ENCODE results near the gene DICER1. TPM values are rescaled to one million over a fixed set of nuclear protein-coding genes. Genes with fewer than 3 reads are reported as not detected.
"Not testable (repeated sequence)": the region's sequence is repeated elsewhere in the genome, so short reads cannot be mapped to it uniquely, and the experiment has no call there.

DICER1 gene
- polyA plus RNA-seq, 3 donors, result 48.9 to 70.3 (median 64.8) TPM

DNA sequence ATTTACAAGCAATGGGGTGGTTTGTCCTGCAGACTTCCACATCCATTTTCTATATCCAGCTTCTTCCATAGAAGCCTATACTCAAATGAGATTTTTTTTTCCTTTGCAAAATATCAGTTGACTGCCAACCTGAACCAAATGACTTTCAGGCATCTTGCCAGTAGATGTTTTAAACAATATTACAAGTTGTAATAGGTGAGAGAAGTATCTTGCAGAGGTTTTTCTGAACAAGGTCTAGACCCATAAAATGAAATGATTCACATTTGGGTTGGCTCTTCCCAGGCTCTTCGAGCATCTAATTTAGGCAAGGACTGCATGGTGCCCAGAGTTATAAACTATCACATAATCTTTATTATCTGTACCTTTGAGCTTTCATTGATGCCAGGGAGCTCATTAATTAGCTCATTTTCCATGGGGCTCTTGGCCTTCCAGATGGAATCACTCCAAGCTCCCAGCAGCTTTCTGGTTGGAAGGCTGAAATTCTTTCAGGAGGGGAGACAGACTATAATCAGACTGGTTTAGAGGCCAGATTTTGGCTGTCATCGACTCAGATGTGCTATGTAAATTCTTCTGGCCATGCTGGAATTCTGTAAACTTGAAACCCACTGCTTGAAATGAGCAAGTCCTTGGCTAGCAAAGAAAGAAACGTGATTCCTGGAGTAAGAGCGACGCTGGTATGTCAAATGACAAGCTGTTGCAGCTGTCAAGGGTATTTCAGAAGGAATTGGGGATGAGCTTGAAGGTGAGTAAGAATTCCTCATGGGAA, 32.2 kb upstream of the DICER1 start:
- no peak for DNase-seq

DNA sequence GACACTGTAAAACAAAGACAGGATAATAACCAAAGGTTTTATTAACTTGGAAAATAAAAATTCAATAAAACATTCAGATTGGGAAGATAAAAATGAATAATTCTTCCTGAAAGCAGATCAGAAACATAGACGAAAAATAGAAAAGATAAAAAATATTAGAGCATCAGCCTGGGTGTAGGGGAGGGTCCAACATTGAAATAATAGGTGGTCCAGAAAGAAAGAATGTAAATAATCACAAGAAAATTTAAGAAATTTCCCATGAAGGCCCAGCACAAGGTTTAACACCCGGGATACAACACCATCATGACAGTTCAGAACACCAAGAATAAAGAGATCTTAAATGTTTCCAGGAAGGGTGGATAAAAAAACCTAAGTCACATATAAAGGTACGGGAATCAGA, 31.1 kb upstream of the DICER1 start:
- DNase-seq, result no peak

DNA sequence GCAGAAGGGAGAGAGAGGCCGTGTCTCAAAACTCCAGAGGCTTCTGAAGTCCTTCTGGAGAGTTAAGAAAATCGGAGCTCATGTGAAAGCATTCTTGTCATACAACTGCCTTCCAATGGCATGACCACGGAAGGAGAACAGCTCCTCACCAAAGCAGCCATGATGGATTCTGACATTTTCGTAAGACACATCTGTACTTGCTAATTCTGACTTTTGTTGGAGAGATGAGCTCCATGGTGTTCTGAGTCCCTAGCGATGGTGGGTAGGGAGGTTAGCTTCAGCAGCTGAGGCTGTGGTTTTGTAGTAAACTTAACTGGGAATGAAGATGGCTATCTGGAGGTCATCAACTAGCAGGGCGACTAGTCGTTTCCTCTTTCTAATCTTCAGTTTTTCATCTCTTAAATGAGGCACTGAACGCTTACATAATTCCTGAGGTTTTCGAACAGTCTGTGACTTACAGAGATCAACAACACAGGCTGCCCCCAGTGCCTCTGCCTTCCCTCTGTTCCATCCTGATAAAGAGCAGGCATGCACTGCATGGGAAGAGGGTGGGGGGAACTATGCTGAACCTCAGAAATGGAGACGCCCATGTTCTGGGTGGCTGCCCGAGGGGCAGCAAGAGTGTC, 28.6 kb upstream of the DICER1 start:
- no peak for DNase-seq

DNA sequence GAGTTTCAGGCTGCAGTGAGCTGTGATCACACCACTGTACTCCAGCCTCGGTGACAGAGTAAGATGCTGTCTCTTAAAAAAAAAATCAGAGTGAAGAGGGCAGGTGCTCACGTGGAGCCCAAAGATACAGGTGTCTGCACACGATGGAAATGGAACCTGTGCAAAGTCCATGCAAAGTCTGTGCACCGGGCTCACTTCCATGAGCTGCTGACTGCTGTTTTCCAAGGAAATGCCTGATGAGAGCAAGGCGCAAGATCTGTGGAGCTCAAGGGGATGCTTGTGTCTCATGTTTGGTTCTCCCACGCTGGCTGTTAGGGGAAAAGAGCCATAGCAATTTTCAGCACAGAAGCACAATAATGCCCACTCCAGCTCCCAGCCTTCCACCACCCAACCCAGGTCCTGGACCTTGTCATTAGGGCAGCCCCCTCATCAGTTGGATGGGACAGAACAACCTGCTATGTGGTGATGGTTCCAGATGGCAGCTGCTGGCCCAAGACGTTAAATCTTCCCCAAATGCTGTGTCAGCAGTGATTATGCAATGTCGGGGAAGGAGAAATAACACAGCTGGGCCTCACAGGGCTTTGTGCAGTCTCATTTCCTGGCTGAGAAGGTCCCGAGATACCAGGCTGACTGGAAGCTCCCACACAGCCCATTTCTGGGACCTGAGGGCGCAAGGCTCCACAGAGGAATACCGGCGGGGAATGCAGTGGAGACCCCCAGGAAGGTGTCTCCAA, 27.9 kb upstream of the DICER1 start:
- DNase-seq, result peak; percentile 55

DNA sequence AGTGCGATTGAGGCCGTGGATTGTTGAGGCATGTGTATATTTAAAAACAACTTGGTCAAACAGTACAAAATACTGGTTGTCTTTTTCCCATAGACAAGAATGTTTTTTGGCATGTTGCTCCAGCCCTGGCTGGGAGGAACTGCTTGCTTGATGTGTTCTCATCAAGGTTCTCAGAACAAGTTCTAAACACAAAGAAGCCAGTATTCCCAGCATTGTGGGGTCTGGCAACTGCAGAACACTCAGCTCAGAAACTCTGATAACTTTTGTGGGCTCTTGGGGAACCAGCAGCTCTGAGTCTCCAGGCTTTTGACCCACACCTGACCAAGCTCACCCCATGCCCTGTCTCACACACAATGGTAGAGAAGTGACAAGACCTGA, 27.1 kb upstream of the DICER1 start:
- DNase-seq, result no peak

DNA sequence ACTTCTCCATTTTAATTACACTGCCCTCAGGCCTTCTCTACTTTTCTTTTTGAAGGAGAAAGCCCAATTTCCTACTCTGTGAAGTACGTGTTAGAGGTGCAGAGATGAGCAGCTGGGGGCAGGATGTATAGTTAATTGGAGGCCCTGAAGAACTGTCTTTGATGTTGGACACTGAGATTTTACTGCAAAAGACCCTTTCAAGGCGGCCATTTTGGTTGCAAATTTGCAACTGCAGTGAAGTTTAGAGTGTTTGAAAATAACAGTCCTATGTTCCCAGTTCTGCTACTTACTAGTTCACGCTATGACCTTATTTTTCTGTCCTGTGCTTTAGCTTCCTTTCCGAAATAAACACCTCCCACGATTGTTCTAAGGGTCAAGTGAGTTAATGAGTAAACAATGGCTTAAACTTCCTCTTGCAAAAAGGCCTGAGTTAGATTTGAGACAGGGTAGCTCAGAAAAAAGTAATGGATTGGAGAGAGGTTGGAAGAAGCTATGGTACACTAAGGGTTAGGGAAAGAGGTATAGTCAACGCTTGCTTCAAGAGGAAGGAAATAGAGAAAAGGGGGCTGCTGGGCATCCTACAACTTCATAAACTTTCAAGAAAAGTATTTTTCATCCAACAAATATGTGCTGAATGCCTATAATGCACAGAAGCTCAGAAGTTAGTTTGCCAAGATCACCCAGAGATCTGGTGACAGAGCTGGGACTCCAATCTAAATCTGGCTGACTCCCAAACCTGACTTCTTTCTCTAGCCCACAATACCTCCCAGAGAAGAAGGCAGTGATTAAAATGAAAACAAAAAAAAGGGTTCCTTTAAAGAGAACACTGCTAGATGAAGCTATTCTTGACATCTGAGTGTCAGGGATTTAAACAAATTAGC, 26.4 kb upstream of the DICER1 start:
- no peak for DNase-seq

DNA sequence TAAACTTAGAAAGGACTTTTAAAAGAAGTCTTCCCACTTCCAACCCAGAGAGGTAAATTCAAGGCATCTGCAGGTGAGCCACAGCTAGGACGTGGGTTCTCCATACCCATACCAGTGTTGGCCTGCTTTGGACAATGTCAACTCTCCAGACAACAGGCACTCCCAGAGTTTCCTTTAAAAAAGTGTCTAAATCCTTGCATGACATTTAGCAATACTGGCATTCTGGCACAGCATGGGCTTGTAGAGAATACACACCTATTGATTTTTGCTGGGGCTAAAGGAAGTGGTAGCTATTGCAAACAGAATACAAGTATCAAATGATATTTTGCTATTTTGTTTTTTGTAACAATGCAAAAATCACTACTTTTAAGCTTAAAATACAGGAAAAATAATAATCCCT, 25.8 kb upstream of the DICER1 start:
- DNase-seq, result no peak

DNA sequence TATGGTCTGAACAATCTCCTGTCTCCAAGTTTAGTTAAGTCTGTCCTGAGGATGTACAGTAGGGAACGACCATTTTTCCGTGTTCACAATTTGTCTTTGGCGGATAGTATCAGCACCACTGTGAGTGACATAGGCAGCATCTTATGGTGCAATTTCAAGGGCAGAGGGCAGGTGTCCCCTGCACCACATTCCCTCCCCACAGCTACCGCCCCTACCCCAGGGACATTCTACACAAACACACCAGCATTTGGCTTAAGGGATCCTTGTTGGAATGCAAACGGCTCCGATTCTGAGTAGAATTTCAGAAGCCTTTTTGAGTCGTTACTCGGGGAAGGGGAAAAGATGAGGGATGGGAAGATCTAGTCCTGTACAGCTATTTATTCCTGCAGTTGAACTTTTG, 25.1 kb upstream of the DICER1 start:
- DNase-seq, result no peak

DNA sequence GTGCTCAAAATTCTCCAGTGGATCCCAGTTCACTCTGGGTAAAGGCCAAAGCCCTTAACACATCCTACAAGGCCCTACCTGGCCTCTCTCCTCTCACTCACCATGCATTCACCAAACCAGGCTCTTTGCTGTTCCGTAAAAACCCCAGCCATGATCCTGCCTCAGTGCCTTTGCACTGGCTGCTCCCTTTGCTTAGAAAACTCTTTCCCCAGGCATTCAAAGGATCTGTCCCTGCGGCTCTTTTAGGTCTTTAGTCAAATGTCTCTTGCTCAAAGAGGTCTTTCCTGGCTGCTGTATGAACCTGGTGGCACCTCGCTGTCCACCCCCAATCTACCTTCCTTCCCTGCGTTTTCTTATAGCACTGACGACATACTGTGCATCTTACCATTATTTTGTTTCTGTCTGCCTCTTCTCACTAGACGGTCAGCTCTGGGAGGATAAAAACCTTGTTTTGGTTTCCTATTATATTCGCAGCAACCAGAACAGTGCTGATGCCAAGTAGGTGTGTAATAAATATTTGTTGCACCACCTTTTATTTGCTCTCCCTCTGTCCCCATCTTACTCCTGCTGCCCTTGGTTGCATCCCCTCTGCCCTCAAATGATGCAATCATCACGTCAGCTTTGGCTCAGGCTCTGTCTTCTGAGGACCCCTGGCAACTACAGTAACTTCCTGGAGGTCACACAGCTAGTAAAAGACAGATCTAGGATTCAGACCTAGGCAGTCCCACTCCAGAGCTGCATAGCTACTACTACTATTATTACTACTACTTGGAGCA, 23.8 kb upstream of the DICER1 start:
- DNase-seq, result no peak

DNA sequence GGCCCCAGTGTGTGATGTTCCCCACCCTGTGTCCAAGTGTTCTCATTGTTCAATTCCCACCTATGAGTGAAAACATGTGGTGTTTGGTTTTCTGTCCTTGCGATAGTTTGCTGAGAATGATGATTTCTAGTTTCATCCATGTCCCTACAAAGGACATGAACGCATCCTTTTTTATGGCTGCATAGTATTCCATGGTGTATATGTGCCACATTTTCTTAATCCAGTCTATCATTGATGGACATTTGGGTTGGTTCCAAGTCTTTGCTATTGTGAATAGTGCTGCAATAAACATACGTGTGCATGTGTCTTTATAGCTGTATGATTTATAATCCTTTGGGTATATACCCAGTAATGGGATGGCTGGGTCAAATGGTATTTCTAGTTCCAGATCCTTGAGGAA, 18.3 kb upstream of the DICER1 start:
- not testable (repeated sequence) for DNase-seq

DNA sequence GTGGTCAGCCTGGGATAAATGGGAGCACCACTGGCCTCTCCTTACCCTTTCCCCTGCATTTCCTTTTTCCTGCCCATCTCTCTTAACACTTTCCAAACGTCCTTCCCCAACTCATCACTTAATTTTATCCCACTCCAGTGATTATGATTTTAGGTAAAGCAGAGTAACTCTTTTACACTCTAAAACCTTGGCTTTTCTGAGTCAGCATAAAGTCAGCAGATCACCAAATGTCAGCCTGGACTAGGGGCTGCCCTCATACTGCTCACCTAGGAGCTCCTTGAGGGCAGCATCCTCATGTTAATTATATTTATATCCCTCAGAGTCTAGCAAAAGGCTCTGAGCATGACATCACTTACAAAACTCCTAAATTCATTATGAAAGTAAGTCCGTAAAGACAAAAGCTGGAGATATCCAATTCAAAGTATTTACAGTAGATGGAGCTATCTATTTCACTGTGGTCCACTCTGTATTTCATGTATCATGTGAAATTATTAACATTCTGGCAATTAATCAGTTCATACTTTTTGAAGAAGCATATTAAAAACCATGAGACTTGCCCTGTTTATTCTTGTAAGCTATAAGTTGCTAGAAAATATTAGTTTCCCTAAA, 17.0 kb upstream of the DICER1 start:
- DNase-seq, result no peak

DNA sequence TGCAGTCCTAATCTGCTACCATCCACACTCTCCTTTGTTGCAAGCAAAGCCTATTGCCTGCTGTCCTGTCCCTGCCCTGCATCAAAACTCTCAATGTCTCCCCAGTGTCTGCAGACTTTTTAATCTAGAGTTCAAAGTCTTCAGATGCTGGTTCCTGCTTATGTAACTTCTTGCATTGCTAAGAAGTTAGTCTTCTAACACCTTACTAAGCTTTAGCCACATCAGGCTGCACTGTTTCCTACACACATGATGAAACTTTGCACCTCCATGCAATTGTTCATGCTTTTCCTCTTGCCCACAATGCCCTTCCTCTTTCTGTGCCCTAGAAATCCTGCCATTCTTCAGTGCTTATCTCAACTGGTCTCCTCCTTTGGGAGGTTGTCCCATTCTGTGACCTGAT, 16.2 kb upstream of the DICER1 start:
- DNase-seq, result no peak

DNA sequence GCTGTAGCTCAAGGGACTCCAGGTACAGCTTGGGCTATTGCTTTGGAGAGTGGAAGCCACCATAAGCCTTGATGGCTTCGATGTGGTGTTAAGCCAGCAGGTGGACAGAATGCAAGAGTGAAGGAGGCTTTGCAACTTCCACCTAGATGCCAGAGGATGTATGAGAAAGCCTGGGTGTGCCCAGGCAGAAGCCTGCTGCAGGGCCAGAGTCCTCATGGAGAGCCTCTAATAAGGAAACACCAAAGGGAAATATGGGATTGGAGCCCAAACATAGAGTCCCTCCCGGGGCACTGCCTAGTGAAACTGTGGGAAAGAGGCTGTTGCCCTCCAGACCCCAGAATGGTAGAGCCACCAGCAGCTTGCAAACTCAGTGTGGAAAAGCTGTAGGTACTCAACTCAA, 9.8 kb upstream of the DICER1 start:
- no peak for DNase-seq

DNA sequence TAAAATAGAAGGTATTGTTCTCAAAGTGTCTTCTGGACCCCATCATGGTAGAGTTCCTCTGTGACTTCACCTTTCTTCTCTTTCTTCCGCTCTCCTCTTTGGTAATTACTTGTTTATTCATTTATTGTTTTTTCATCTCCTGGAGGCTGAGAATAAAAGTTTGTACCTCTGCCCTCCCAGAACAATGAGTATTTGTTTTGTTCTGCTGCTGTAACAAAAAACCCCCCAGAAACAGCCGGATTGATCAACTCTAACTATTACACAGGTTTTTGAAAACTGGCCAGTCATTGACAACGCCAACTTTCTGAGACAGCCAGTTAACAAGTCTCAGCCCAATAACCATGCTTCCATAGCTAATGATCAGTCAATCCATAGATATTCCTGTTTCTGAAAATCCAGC, 8.2 kb upstream of the DICER1 start:
- no peak for DNase-seq

DNA sequence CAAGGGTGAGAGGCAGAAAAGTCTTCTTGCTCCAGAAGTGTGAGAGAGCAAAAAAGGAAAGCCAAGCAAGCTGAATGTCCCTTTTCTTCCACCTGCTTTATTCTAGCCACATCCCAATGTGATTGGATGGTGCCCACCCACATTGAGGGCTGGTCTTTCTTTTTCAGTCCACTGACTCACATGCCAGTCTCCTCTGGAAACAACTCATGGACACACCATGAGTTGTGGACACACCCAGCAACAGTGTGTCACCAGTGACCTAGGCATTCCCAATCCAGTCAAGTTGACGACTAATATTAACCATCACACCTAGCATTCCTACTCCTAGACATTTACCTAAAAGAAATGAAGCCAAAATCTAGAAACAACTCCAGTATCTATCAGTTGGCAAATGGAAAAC, 7.2 kb upstream of the DICER1 start:
- DNase-seq, result no peak

DNA sequence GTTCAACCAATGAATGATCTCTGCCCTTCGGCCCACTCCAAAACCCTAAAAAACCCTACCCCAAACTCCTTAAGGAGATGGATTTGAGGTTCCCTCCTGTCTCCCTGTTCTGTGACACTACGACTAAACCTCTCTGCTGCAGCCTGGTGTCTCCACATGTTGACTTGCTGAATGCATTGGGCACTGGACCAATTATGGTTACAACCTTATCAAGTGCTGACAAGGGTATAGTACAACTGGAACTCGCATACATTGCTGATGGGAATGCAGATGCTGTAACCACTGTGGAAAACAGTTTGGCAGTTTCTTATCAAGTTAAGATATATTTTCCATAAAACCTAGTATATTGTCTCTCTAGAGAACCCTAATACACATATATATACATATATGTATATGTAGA, 6.3 kb upstream of the DICER1 start:
- no peak for DNase-seq

DNA sequence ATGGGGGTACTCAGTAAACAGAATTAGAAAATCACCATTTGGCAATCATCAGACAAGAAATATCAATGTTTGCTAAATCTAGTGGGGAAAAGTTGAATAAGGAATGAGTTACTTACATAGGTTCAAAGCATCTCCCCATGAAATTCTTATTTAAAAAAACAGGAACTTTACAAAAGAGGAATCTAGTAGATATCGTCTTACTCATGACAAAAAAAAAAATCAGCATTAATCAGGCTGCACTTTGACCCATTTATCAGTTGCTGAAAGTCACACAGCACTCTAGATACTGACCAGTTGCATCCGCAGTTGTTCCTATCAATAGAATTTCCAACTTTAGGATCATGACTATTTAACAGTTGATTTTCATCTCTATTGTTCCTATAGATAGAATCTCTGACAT, 5.8 kb upstream of the DICER1 start:
- no peak for DNase-seq

DNA sequence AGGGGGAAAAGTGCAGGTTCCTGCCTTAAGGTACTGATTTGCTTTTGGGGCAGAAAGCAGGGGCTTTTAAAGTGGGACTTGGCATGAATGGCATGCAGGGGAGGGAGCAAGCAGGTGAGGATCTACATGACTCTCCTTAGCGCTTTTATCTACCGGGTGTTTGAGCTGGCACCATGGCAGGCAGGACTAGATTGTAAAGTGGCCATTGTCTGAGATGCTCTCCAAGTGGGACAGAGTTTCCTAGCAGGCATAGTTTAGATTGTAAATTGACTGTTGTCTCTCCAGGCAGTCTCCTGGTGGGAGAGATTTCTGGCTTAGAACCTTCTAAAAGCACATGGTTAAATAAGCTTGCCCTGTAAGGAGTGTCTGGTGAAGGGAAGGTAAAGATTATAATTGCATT, 5.3 kb upstream of the DICER1 start:
- no peak for DNase-seq

DNA sequence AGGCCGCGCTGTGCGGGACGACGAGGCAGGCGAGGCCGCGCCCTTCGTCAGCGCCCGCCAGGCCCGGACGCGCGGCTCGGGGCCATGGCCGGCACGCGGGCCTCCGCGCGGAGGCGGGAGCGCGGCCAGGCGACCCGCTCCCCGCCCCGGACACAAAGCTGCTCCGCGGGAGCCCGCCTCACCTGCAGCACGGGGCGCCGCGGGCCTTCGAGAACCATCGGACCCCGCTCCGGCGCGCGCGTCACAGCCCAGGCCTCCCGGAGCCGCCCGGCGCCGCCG, 342 bp downstream of the DICER1 start:
- no peak for DNase-seq

DNA sequence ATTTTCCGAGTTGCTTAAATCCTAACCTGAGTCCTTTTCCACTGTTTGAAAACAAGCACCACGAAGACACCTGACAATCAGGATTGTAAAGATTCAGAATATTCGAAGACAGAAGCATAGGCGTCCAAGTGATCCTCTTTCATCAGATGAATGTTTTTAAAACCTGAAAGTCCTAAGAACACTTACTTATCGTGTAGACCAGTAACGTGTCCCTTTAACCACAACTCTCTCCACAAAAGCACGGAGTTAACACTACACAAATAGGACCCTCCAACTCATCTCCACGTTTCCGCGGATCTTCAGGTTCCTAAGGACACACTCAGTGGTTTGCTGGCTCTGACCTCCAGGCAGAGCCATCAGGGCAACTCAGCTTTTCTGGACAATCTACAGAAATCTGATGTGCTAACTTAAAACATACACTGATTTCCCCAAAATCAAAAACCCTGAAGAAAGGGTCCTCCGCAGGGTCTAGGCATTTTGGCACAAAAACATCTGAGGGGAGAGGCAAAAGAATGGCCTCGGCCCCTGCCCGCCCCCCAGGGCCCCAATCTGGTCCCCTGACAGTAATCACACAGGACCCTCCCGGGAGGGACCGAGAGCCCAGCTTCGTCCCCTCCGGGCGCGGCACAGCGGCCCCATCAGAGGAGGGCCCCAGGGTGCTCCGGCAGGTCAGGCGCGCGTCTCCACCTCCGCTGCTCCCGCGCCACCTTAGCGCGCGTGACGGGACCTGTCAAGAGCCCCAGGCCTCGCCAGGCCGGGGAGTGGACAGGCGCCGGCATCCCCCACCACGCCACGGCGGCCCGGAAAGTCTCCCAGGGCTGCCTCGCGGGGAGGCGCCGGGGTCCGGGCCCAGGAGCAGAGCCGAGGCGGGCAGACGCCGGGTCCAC, 925 bp downstream of the DICER1 start:
- DNase-seq, result peak; percentile 29
